Thyroid gland (tissue), 4 donors: ENCODE data around the gene CXCL12. TPM values are rescaled to one million over a fixed set of nuclear protein-coding genes. Genes with fewer than 3 reads are reported as not detected.

Experiments
- DNase-seq, 2 donors: peaks; one replicate each; pipeline ENCODE4 v3.0.0-alpha.2; 2019
- H3K27ac ChIP-seq, 3 donors: fragments of 200-600 bp; sonication (generic); 1 replicate in 2 of 3; 2 replicates in 1 of 3; pipeline ENCODE4 v1.5.1; 2016 to 2019; ENCODE audit warnings: mild to moderate bottlenecking in 1 of 3, moderate library complexity in 1 of 3
- H3K27me3 ChIP-seq: fragments of 200-600 bp; sonication (generic); one replicate; pipeline ENCODE4 v1.5.1; 2019
- H3K36me3 ChIP-seq, 2 donors: fragments of 200-600 bp; sonication (generic); one replicate each; pipeline ENCODE4 v1.5.1; 2016 to 2019
- H3K4me1 ChIP-seq, 2 donors: fragments of 200-600 bp; sonication (generic); one replicate each; pipeline ENCODE4 v1.5.1; 2017 to 2019
- H3K4me3 ChIP-seq, 3 donors: fragments of 200-600 bp; sonication (generic); replicated peaks in 1 of 3; 1 replicate in 2 of 3; 2 replicates in 1 of 3; pipeline ENCODE4 v1.5.1; 2016; ENCODE audit warnings: mild to moderate bottlenecking in 1 of 3
- H3K9me3 ChIP-seq: fragments of 200-600 bp; sonication (generic); one replicate; pipeline ENCODE4 v1.5.1; 2017
- POLR2A ChIP-seq, 2 donors: fragments of 450-650 bp; IDR thresholded peaks; one replicate each; pipeline ENCODE4 v1.6.1; 2017; ENCODE audit warnings: antibody characterized with exemption in 2 of 2, mild to moderate bottlenecking in 2 of 2, moderate library complexity in 1 of 2
- WGBS, 2 donors: methylation state at CpG; one replicate each; pipeline ENCODE4 v1.1.5; 2017; 5-methylcytosine and 5-hydroxymethylcytosine counted together
- intact Hi-C: fragments of 100-400 bp; cut with DNase I; formaldehyde crosslinking; loops from one replicate; pipeline ENCODE4 v1.15.1; 2023
- total RNA-seq, 4 donors: library from RNA; depleted of rRNA; stranded (reverse); fragments of >200 nt; gene quantifications; one replicate each; pipeline ENCODE4 v1.2.3, GENCODE V29; 2016
- TF ChIP-seq, protein P1 (sequence below), 6 experiments: fragments of 200-600 bp in 3 of 6; fragments of 450-650 bp in 3 of 6; sonication (generic) in 3 of 6; IDR thresholded peaks; one replicate each; pipeline ENCODE4 v1.5.1; 2016 to 2019; ENCODE audit warnings: antibody characterized with exemption in 6 of 6, mild to moderate bottlenecking in 2 of 6, inconsistent platforms in 1 of 6, moderate library complexity in 1 of 6

CXCL12 gene
- total RNA-seq, 4 donors from 2014 or later, result 32.4 to 88.0 (median 47.6) TPM

DNA sequence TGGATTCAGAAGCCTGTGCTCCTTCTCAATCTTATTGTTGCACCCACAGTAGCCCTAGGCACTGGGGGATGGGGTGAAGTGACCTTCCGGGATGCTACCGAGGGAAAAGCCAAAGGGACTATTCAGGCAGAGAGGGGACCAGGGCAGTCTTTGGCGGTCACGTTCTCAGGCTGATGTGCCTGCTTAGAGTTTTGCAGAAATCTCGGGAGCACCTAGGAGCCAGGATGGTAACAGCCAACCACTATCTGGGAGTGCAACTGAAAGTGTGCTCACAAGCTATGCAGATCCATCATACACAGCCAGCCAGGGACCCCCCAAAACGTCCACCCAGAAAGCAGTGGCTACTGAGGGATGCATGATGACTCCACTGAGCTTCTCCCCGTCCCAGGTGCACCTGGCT is 52.4 kb downstream of the CXCL12 start:
- Histone ChIP-seq H3K4me1 (peaks cover 0 to 10% of the 10 kb centered on the region in 2 donors), H3K27me3 (no peaks in the 10 kb centered on the region), H3K9me3 (no peaks in the 10 kb centered on the region), H3K27ac (no peak overlapping the region), H3K36me3 (no peaks in the 10 kb centered on the region), H3K4me3 (no peak overlapping the region)
- intact Hi-C loops, result no loop called here
- WGBS, 2 donors, result 71 to 76% methylated on average over 7 of the region's 7 CpGs
- no peak for DNase-seq
- TF ChIP-seq, protein P1, sequence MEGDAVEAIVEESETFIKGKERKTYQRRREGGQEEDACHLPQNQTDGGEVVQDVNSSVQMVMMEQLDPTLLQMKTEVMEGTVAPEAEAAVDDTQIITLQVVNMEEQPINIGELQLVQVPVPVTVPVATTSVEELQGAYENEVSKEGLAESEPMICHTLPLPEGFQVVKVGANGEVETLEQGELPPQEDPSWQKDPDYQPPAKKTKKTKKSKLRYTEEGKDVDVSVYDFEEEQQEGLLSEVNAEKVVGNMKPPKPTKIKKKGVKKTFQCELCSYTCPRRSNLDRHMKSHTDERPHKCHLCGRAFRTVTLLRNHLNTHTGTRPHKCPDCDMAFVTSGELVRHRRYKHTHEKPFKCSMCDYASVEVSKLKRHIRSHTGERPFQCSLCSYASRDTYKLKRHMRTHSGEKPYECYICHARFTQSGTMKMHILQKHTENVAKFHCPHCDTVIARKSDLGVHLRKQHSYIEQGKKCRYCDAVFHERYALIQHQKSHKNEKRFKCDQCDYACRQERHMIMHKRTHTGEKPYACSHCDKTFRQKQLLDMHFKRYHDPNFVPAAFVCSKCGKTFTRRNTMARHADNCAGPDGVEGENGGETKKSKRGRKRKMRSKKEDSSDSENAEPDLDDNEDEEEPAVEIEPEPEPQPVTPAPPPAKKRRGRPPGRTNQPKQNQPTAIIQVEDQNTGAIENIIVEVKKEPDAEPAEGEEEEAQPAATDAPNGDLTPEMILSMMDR (IDR thresholded peaks at IDR 0.05), result no peak
- no peak for TF ChIP-seq POLR2A (IDR thresholded peaks at IDR 0.05)

DNA sequence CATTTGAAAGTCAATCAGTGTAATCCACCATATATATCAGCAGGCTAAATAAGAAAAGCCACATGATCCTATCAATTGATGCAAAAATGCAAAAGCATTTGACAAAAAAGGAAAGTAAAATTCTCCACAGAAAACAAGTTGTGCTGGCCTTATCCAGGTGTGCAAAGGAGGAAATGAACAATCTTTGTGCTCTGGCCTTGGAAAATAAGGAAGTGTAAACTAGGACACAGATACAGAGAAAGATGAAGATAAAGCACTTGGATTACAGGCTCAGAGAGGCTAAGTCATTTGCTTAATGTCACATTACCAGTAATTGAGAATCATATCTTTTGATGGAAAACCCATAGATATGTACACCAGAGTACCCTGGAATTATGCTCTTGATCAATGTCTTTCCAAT is 54.5 kb downstream of the CXCL12 start:
- intact Hi-C loops, result no loop called here

DNA sequence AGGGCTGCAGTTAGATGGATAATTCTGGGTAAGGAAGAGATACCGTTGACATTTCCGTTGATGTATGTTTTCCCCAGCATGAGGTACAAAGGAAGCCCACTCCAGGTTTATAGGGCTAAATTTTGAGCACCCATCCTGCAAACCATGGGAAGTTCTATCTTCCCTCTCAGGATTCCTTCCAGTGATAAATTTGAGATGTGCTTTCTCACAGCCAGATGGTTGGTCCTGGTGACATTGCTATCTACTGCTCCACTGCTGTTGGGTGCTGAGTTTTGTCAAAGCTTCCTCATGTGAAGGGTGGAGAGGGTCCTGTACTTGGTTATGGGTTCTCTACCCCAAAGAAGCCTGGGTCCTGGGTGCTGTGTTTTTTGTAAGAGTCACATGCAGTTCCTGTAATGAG is 57.4 kb downstream of the CXCL12 start:
- Histone ChIP-seq H3K27ac (no peak overlapping the region), H3K27me3 (no peaks in the 10 kb centered on the region), H3K9me3 (no peaks in the 10 kb centered on the region), H3K4me1 (no peaks in the 10 kb centered on the region), H3K4me3 (no peak overlapping the region), H3K36me3 (no peaks in the 10 kb centered on the region)
- 94 to 100% methylated on average over 2 of the region's 2 CpGs for WGBS, 2 donors
- no peak for TF ChIP-seq POLR2A (IDR thresholded peaks at IDR 0.05)
- TF ChIP-seq, protein P1 (IDR thresholded peaks at IDR 0.05), result no peak
- intact Hi-C loops, result no loop called here
- no peak for DNase-seq

More for the DNA sequence above, 54.5 kb downstream of the CXCL12 start:
- H3K4me1 ChIP-seq, result peaks cover 0 to 10% of the 10 kb centered on the region in 2 donors
- no peaks in the 10 kb centered on the region for H3K36me3 ChIP-seq
- H3K27me3 ChIP-seq, result no peaks in the 10 kb centered on the region
- DNase-seq, result no peak
- H3K9me3 ChIP-seq, result no peaks in the 10 kb centered on the region
- TF ChIP-seq, protein P1 (IDR thresholded peaks at IDR 0.05), result no peak
- TF ChIP-seq POLR2A (IDR thresholded peaks at IDR 0.05), result no peak
- H3K27ac ChIP-seq, result no peak overlapping the region
- no peak overlapping the region for H3K4me3 ChIP-seq
